Esophagus squamous epithelium (tissue), 5 donors: ENCODE results near the gene ZNF674. TPM values are rescaled to one million over a fixed set of nuclear protein-coding genes. Genes with fewer than 3 reads are reported as not detected.

ENCODE experiments used
- DNase-seq: peaks from one replicate; lab custom pipeline; 2025; lab: John Stamatoyannopoulos, UW
- H3K27ac ChIP-seq, 4 donors: fragments of 200-600 bp; sonication (generic); one replicate each; pipeline ENCODE4 v1.5.1; 2016 to 2019; ENCODE audit warnings: mild to moderate bottlenecking in 1 of 4
- H3K27me3 ChIP-seq, 4 donors: fragments of 200-600 bp; sonication (generic); 1 replicate in 3 of 4; 2 replicates in 1 of 4; pipeline versions ENCODE4 v1.5.1 to v1.6.0; 2017 to 2021; ENCODE audit warnings: antibody characterized with exemption in 1 of 4
- H3K36me3 ChIP-seq, 3 donors: fragments of 200-600 bp; sonication (generic); one replicate each; pipeline ENCODE4 v1.5.1; 2016 to 2019
- H3K4me1 ChIP-seq, 3 donors: fragments of 200-600 bp; sonication (generic); one replicate each; pipeline ENCODE4 v1.5.1; 2017 to 2019
- H3K4me3 ChIP-seq, 4 donors: fragments of 200-600 bp; sonication (generic); 1 replicate in 3 of 4; 2 replicates in 1 of 4; pipeline ENCODE4 v1.5.1; 2016 to 2019; ENCODE audit warnings: mild to moderate bottlenecking in 2 of 4, moderate library complexity in 1 of 4
- H3K9me3 ChIP-seq, 3 donors: fragments of 200-600 bp; sonication (generic); one replicate each; pipeline ENCODE4 v1.5.1; 2016 to 2019
- POLR2A ChIP-seq, 4 donors: fragments of 450-650 bp; IDR thresholded peaks; one replicate each; pipeline ENCODE4 v1.6.1; 2017; ENCODE audit warnings: antibody characterized with exemption in 4 of 4, mild to moderate bottlenecking in 4 of 4, moderate library complexity in 3 of 4
- WGBS, 2 donors: methylation state at CpG; one replicate each; pipeline ENCODE4 v1.1.5; 2018; 5-methylcytosine and 5-hydroxymethylcytosine counted together
- intact Hi-C: fragments of 100-400 bp; cut with DNase I; formaldehyde crosslinking; loops from one replicate; pipeline ENCODE4 v1.15.0; 2022
- small RNA-seq, 4 donors: library from RNA; depleted of rRNA; stranded (forward); fragments of <200 nt; gene quantifications; one replicate each; pipeline ENCODE3, GENCODE V24; 2016
- total RNA-seq, 4 donors: library from RNA; depleted of rRNA; stranded (reverse); fragments of >200 nt; gene quantifications; one replicate each; pipeline ENCODE4 v1.1.0, GENCODE V29; 2016
- TF ChIP-seq, protein P1 (sequence below), 6 experiments: fragments of 450-650 bp in 4 of 6; fragments of 200-600 bp in 2 of 6; sonication (generic) in 2 of 6; IDR thresholded peaks; one replicate each; pipeline ENCODE4 v1.5.1; 2016 to 2019; ENCODE audit warnings: antibody characterized with exemption in 6 of 6, mild to moderate bottlenecking in 4 of 6, moderate library complexity in 4 of 6
- donor health status: DM: yes; HTN: yes; CAD: no.

Gene ZNF674
- total RNA-seq, 4 donors from 2014 or later, result 1.5 to 2.8 (median 2.4) TPM

GRCh38 chrX:46456125-46456922 lies 88.9 kb downstream of the ZNF674 start:
- Histone ChIP-seq H3K9me3 (no peaks in the 10 kb centered on the region), H3K4me3 (no peak overlapping the region), H3K36me3 (peaks cover 0 to 24% (median 0%) of the 10 kb centered on the region in 3 donors), H3K4me1 (no peaks in the 10 kb centered on the region), H3K27ac (no peak overlapping the region), H3K27me3 (peaks cover 0 to 2% (median 0%) of the 10 kb centered on the region in 4 donors)
- WGBS, 2 donors, result 60 to 81% methylated on average over 1 to 3 of the region's 3 CpGs
- DNase-seq, result no peak
- no peak for TF ChIP-seq POLR2A (IDR thresholded peaks at IDR 0.05)
- TF ChIP-seq, protein P1, sequence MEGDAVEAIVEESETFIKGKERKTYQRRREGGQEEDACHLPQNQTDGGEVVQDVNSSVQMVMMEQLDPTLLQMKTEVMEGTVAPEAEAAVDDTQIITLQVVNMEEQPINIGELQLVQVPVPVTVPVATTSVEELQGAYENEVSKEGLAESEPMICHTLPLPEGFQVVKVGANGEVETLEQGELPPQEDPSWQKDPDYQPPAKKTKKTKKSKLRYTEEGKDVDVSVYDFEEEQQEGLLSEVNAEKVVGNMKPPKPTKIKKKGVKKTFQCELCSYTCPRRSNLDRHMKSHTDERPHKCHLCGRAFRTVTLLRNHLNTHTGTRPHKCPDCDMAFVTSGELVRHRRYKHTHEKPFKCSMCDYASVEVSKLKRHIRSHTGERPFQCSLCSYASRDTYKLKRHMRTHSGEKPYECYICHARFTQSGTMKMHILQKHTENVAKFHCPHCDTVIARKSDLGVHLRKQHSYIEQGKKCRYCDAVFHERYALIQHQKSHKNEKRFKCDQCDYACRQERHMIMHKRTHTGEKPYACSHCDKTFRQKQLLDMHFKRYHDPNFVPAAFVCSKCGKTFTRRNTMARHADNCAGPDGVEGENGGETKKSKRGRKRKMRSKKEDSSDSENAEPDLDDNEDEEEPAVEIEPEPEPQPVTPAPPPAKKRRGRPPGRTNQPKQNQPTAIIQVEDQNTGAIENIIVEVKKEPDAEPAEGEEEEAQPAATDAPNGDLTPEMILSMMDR (IDR thresholded peaks at IDR 0.05), result no peak
- intact Hi-C loops, result no loop called here

Small RNA genes within 50 kb of the gene (small RNA-seq; reads per million reads assigned to genes)
- gene RF00017, result 0 reads per million in 4 donors
- gene RNU6-50P, result 0 reads per million in 4 donors

Other genes starting within 250 kb of the ZNF674 start
- gene CHST7, start 28.3 kb upstream of the ZNF674 start, total RNA-seq, result 10 to 100 TPM in 1 of 4 donors, 1 to 10 TPM in 3; 1.2 to 11.8 (median 3.9) TPM
- gene SLC9A7, start 213.7 kb upstream of the ZNF674 start, total RNA-seq, result 10 to 100 TPM in 2 of 4 donors, 1 to 10 TPM in 2; 6.4 to 16.4 (median 8.4) TPM